Liver (tissue), 9 donors: ENCODE results near the gene BOD1L1. TPM values are rescaled to one million over a fixed set of nuclear protein-coding genes. Genes with fewer than 3 reads are reported as not detected.

Experiments used
- DNase-seq: peaks from one replicate; pipeline ENCODE4 v3.0.0-alpha.2; 2017; ENCODE audit warnings: low spot score
- H3K27ac ChIP-seq, 2 donors: one replicate each; pipeline ENCODE4 v1.7.0; 2013; ENCODE audit warnings: inconsistent platforms in 2 of 2, low read length in 2 of 2, control low read depth in 1 of 2, low read depth in 1 of 2, mild to moderate bottlenecking in 1 of 2
- H3K27me3 ChIP-seq, 4 donors: one replicate each; pipeline versions ENCODE4 v1.6.1 to v1.7.0; 2013; ENCODE audit warnings: low read length in 3 of 4, inconsistent platforms in 1 of 4, mild to moderate bottlenecking in 1 of 4, moderate library complexity in 1 of 4; ENCODE audit not compliant: control insufficient read depth in 4 of 4, insufficient read depth in 4 of 4
- H3K36me3 ChIP-seq, 4 donors: one replicate each; pipeline versions ENCODE4 v1.6.1 to v1.7.0; 2013; ENCODE audit warnings: low read length in 3 of 4, mild to moderate bottlenecking in 3 of 4, low read depth in 1 of 4, moderate library complexity in 1 of 4; ENCODE audit not compliant: control insufficient read depth in 4 of 4, insufficient read depth in 3 of 4
- H3K4me1 ChIP-seq, 4 donors: one replicate each; pipeline versions ENCODE4 v1.6.1 to v1.7.0; 2013; ENCODE audit warnings: low read length in 3 of 4, mild to moderate bottlenecking in 3 of 4, moderate library complexity in 1 of 4; ENCODE audit not compliant: control insufficient read depth in 4 of 4, insufficient read depth in 4 of 4
- H3K4me3 ChIP-seq, 3 donors: one replicate each; pipeline versions ENCODE4 v1.6.1 to v1.7.0; 2013; ENCODE audit warnings: low read length in 3 of 3, control low read depth in 1 of 3, low read depth in 1 of 3, mild to moderate bottlenecking in 1 of 3
- H3K9ac ChIP-seq, 2 donors: one replicate each; pipeline ENCODE4 v1.7.0; 2013; ENCODE audit warnings: low read length in 2 of 2, mild to moderate bottlenecking in 2 of 2, moderate library complexity in 2 of 2, control low read depth in 1 of 2, low read depth in 1 of 2
- H3K9me3 ChIP-seq, 4 donors: one replicate each; pipeline versions ENCODE4 v1.6.1 to v1.7.0; 2013; ENCODE audit warnings: low read length in 3 of 4; ENCODE audit not compliant: control insufficient read depth in 4 of 4
- EGR1 ChIP-seq, 2 donors: IDR thresholded peaks; 2 replicates each; pipeline ENCODE4 v1.6.1; 2016 to 2018; ENCODE audit warnings: antibody characterized with exemption in 2 of 2, low read depth in 2 of 2
- FOXA1 ChIP-seq: IDR thresholded peaks from 2 replicates; pipeline ENCODE4 v1.6.1; 2016; ENCODE audit warnings: antibody characterized with exemption
- FOXA2 ChIP-seq: IDR thresholded peaks from 2 replicates; pipeline ENCODE4 v1.6.1; 2016; ENCODE audit warnings: antibody characterized with exemption
- GABPA ChIP-seq, 2 donors: IDR thresholded peaks in 1 of 2; conservative IDR thresholded peaks in 1 of 2; 2 replicates each; pipeline ENCODE4 v1.6.1; 2016; ENCODE audit warnings: antibody characterized with exemption in 2 of 2, mild to moderate bottlenecking in 1 of 2, moderate library complexity in 1 of 2
- HNF4A ChIP-seq, 2 donors: conservative IDR thresholded peaks; 2 replicates each; pipeline ENCODE4 v1.6.1; 2016; ENCODE audit warnings: antibody characterized with exemption in 2 of 2, mild to moderate bottlenecking in 2 of 2
- HNF4G ChIP-seq: IDR thresholded peaks from 2 replicates; pipeline ENCODE4 v1.6.1; 2016; ENCODE audit warnings: antibody characterized with exemption
- JUND ChIP-seq, 2 donors: IDR thresholded peaks; 2 replicates each; pipeline ENCODE4 v1.6.1; 2016; ENCODE audit warnings: antibody characterized with exemption in 2 of 2
- NR2F2 ChIP-seq: IDR thresholded peaks from 2 replicates; pipeline ENCODE4 v1.6.1; 2016; ENCODE audit warnings: antibody characterized with exemption
- RAD21 ChIP-seq, 2 donors: IDR thresholded peaks; 2 replicates each; pipeline ENCODE4 v1.6.1; 2016; ENCODE audit warnings: antibody characterized with exemption in 2 of 2, mild to moderate bottlenecking in 2 of 2
- RXRA ChIP-seq, 2 donors: IDR thresholded peaks; 2 replicates each; pipeline ENCODE4 v1.6.1; 2017 to 2018; ENCODE audit warnings: antibody characterized with exemption in 2 of 2, mild to moderate bottlenecking in 1 of 2
- SP1 ChIP-seq: IDR thresholded peaks from 2 replicates; pipeline ENCODE4 v1.6.1; 2018; ENCODE audit warnings: antibody characterized with exemption, mild to moderate bottlenecking
- YY1 ChIP-seq: IDR thresholded peaks from 2 replicates; pipeline ENCODE4 v1.6.1; 2016; ENCODE audit warnings: antibody characterized with exemption, mild to moderate bottlenecking
- WGBS: extraction: QIAGEN DNeasy Blood & Tissue Kit; methylation state at CpG from one replicate; pipeline ENCODE4 v1.1.7; 2013; 5-methylcytosine and 5-hydroxymethylcytosine counted together
- polyA plus RNA-seq, 2 donors: library from polyadenylated mRNA; stranded (reverse) in 1 of 2; unstranded in 1 of 2; fragments of 200-250 nt in 1 of 2; fragments of >200 nt in 1 of 2; fragmentation: Nextera tagmentation in 1 of 2; extraction: Ambion mirVana in 1 of 2; gene quantifications; one replicate each; pipeline versions ENCODE4 v1.2.1 to v1.2.3, GENCODE V29; 2013 to 2015
- total RNA-seq, 2 donors: library from RNA; depleted of rRNA; stranded (reverse); fragments of >200 nt; gene quantifications; one replicate each; pipeline ENCODE4 v1.2.3, GENCODE V29; 2014
- TF ChIP-seq, protein P1 (sequence below): IDR thresholded peaks from 2 replicates; pipeline ENCODE4 v1.6.1; 2016; ENCODE audit warnings: antibody characterized with exemption, mild to moderate bottlenecking
- TF ChIP-seq, protein P2 (sequence below): IDR thresholded peaks from 2 replicates; pipeline ENCODE4 v1.6.1; 2016; ENCODE audit warnings: antibody characterized with exemption
- TF ChIP-seq, protein P3 (sequence below): fragments of 150-350 bp; IDR thresholded peaks from 2 replicates; pipeline ENCODE4 v1.5.1; 2017; ENCODE audit warnings: improper control_type of control experiment, low read depth, low read length; ENCODE audit not compliant: missing input control
- TF ChIP-seq, protein P4 (sequence below): IDR thresholded peaks from 2 replicates; pipeline ENCODE4 v1.6.1; 2016; ENCODE audit warnings: antibody characterized with exemption
- TF ChIP-seq, protein P5 (sequence below): IDR thresholded peaks from 2 replicates; pipeline ENCODE4 v1.6.1; 2016; ENCODE audit warnings: antibody characterized with exemption
- donor health status: healthy.
- donor health status: healthy.
- donor health status: healthy.
- donor health status: healthy.
- donor health status: healthy.

The BOD1L1 gene
- total and polyA plus RNA-seq, 4 donors: 4.1 to 19.2 (median 10.2) TPM

DNA sequence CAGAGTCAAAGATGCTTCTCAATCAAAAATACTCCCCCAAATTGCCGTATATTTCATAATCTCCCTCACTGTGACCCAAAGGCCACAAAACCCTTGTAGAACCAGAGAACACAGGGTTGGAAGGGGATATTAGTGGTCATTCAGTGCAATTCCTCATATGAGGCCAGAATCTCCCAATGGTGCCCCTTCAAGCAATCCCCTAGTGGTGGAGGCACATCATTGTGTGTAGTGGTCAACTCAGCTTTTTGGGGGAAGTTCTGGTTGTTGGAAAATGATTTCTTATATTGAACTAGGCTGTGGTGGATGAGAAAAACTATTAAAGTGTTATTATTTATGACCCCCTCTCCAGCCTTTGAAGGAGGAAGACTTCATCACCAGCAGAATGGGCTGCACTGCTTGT is 17.6 kb upstream of the BOD1L1 start:
- 88% methylated on average over 1 of the region's 1 CpG for WGBS
- Histone ChIP-seq H3K27ac (no peak overlapping the region), H3K27me3 (peaks cover 0 to 2% (median 0%) of the 10 kb centered on the region in 4 donors), H3K4me3 (no peak overlapping the region), H3K36me3 (no peaks in the 10 kb centered on the region), H3K9ac (no peak overlapping the region), H3K9me3 (no peaks in the 10 kb centered on the region), H3K4me1 (peaks cover 0 to 12% (median 6%) of the 10 kb centered on the region in 4 donors)
- TF ChIP-seq HNF4G: no peak
- TF ChIP-seq NR2F2: no peak
- TF ChIP-seq YY1: no peak
- TF ChIP-seq, protein P1, sequence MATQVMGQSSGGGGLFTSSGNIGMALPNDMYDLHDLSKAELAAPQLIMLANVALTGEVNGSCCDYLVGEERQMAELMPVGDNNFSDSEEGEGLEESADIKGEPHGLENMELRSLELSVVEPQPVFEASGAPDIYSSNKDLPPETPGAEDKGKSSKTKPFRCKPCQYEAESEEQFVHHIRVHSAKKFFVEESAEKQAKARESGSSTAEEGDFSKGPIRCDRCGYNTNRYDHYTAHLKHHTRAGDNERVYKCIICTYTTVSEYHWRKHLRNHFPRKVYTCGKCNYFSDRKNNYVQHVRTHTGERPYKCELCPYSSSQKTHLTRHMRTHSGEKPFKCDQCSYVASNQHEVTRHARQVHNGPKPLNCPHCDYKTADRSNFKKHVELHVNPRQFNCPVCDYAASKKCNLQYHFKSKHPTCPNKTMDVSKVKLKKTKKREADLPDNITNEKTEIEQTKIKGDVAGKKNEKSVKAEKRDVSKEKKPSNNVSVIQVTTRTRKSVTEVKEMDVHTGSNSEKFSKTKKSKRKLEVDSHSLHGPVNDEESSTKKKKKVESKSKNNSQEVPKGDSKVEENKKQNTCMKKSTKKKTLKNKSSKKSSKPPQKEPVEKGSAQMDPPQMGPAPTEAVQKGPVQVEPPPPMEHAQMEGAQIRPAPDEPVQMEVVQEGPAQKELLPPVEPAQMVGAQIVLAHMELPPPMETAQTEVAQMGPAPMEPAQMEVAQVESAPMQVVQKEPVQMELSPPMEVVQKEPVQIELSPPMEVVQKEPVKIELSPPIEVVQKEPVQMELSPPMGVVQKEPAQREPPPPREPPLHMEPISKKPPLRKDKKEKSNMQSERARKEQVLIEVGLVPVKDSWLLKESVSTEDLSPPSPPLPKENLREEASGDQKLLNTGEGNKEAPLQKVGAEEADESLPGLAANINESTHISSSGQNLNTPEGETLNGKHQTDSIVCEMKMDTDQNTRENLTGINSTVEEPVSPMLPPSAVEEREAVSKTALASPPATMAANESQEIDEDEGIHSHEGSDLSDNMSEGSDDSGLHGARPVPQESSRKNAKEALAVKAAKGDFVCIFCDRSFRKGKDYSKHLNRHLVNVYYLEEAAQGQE: no peak
- TF ChIP-seq FOXA2: no peak
- TF ChIP-seq RXRA (IDR thresholded peaks at IDR 0.05): no peak
- TF ChIP-seq, protein P2, sequence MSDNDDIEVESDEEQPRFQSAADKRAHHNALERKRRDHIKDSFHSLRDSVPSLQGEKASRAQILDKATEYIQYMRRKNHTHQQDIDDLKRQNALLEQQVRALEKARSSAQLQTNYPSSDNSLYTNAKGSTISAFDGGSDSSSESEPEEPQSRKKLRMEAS: no peak
- no peak for TF ChIP-seq SP1
- TF ChIP-seq FOXA1: no peak
- TF ChIP-seq EGR1 (IDR thresholded peaks at IDR 0.05; ENCODE audit: low read depth in 2 of 2): no peak
- no peak for TF ChIP-seq JUND (IDR thresholded peaks at IDR 0.05)
- DNase-seq: no peak

DNA sequence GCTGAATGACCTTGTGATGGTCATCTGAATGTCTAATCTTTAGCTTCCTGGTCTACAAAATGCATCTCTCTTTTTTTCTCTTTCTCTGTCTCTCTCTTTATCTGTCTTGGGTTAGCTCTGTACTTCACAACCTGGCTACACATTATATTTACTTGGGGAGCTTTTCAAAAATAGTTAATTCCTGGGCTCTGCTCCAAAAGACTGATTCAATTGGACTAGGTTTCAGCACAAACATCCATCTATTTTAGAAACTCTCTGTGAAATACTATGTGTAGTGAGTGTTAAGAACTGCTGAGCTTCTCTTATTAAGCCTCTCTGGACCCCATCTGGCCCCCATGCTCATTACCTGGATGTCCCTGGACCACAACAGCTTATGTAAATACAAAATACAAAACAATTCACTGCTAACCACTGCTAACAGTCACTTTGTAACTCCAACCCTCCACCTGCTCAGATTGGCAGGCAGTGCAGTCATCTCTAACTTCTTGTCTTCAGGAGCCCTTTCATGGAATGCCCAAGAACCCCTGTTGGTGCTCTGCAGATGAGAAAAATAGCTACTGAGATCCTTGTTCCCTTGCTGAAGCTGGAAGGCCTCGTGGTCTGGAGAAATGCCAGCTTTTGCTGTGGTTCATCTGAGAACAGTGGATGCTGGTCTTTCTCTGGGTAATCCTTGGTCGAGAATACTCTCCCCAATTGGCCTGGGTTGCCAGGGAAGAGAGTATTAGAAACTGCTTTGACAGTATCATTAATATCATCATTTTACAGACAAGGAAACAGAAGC is 14.8 kb upstream of the BOD1L1 start:
- no peaks in the 10 kb centered on the region for H3K36me3 ChIP-seq
- peaks cover 0 to 12% (median 6%) of the 10 kb centered on the region in 4 donors for H3K4me1 ChIP-seq
- no peak overlapping the region for H3K4me3 ChIP-seq
- no peak for TF ChIP-seq GABPA (IDR thresholded peaks at IDR 0.05 in 1 of 2, conservative IDR thresholded peaks at IDR 0.05 in 1 of 2)
- TF ChIP-seq EGR1 (IDR thresholded peaks at IDR 0.05; ENCODE audit: low read depth in 2 of 2): no peak
- no peak for TF ChIP-seq FOXA1
- TF ChIP-seq, protein P3, sequence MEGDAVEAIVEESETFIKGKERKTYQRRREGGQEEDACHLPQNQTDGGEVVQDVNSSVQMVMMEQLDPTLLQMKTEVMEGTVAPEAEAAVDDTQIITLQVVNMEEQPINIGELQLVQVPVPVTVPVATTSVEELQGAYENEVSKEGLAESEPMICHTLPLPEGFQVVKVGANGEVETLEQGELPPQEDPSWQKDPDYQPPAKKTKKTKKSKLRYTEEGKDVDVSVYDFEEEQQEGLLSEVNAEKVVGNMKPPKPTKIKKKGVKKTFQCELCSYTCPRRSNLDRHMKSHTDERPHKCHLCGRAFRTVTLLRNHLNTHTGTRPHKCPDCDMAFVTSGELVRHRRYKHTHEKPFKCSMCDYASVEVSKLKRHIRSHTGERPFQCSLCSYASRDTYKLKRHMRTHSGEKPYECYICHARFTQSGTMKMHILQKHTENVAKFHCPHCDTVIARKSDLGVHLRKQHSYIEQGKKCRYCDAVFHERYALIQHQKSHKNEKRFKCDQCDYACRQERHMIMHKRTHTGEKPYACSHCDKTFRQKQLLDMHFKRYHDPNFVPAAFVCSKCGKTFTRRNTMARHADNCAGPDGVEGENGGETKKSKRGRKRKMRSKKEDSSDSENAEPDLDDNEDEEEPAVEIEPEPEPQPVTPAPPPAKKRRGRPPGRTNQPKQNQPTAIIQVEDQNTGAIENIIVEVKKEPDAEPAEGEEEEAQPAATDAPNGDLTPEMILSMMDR: no peak
- no peak for TF ChIP-seq HNF4G
- TF ChIP-seq, protein P4, sequence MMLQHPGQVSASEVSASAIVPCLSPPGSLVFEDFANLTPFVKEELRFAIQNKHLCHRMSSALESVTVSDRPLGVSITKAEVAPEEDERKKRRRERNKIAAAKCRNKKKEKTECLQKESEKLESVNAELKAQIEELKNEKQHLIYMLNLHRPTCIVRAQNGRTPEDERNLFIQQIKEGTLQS: no peak
- TF ChIP-seq JUND (IDR thresholded peaks at IDR 0.05): no peak
- no peak for TF ChIP-seq NR2F2
- no peak for TF ChIP-seq SP1
- no peak for TF ChIP-seq RXRA (IDR thresholded peaks at IDR 0.05)
- TF ChIP-seq RAD21 (IDR thresholded peaks at IDR 0.05): no peak
- TF ChIP-seq, protein P2: no peak
- TF ChIP-seq YY1: no peak
- TF ChIP-seq, protein P1: no peak
- no peak for TF ChIP-seq HNF4A (conservative IDR thresholded peaks at IDR 0.05)
- TF ChIP-seq, protein P5, sequence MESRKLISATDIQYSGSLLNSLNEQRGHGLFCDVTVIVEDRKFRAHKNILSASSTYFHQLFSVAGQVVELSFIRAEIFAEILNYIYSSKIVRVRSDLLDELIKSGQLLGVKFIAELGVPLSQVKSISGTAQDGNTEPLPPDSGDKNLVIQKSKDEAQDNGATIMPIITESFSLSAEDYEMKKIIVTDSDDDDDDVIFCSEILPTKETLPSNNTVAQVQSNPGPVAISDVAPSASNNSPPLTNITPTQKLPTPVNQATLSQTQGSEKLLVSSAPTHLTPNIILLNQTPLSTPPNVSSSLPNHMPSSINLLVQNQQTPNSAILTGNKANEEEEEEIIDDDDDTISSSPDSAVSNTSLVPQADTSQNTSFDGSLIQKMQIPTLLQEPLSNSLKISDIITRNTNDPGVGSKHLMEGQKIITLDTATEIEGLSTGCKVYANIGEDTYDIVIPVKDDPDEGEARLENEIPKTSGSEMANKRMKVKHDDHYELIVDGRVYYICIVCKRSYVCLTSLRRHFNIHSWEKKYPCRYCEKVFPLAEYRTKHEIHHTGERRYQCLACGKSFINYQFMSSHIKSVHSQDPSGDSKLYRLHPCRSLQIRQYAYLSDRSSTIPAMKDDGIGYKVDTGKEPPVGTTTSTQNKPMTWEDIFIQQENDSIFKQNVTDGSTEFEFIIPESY: no peak
- no peak overlapping the region for H3K9ac ChIP-seq
- 31% methylated on average over 2 of the region's 2 CpGs for WGBS
- H3K9me3 ChIP-seq: no peaks in the 10 kb centered on the region
- H3K27ac ChIP-seq: no peak overlapping the region
- H3K27me3 ChIP-seq: no peaks in the 10 kb centered on the region
- DNase-seq: no peak
